ELR (cell line): ENCODE measurements around the gene TNFSF9.

ENCODE experiments used
- DNase-seq: peaks from one replicate; pipeline ENCODE4 v3.0.0-alpha.2; 2015; ENCODE audit warnings: low read depth

TNFSF9 gene, protein sequence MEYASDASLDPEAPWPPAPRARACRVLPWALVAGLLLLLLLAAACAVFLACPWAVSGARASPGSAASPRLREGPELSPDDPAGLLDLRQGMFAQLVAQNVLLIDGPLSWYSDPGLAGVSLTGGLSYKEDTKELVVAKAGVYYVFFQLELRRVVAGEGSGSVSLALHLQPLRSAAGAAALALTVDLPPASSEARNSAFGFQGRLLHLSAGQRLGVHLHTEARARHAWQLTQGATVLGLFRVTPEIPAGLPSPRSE

DNA sequence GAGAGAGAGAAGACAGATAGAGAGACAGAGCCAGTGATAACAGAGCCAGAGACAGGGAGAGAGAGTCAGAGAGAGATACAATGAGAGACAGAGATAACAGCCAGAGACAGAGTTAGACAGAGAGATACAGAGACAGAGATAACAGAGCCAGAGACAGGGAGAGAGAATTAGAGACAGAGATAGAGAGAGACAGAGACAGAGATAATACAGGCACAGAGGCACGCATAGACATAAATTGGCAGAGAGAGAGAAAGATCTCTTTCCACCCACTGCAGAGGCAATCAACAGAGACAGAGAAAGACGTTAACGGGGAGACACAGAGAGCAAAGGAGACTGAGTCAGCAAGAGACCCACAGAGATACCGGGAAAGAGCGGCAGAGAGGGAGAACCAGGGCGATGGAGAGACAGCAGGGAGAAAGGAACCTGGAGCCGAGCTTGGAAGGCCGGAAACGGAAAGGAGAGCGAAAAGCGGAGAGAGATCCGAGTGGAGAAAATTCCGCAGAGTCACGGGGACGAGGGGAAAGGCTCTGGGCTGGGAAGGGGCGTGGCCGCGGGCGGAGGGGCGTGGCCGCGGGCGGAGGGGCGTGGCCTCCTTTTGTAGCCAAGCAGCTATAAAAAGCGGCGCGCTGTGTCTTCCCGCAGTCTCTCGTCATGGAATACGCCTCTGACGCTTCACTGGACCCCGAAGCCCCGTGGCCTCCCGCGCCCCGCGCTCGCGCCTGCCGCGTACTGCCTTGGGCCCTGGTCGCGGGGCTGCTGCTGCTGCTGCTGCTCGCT is at the start of gene TNFSF9:
TNFSF9 (plus strand) TSS at position 641 of the 777 bp plus-strand sequence; CDS start at position 652, 11 bp downstream.
- DNase-seq = peak; percentile 87

DNA sequence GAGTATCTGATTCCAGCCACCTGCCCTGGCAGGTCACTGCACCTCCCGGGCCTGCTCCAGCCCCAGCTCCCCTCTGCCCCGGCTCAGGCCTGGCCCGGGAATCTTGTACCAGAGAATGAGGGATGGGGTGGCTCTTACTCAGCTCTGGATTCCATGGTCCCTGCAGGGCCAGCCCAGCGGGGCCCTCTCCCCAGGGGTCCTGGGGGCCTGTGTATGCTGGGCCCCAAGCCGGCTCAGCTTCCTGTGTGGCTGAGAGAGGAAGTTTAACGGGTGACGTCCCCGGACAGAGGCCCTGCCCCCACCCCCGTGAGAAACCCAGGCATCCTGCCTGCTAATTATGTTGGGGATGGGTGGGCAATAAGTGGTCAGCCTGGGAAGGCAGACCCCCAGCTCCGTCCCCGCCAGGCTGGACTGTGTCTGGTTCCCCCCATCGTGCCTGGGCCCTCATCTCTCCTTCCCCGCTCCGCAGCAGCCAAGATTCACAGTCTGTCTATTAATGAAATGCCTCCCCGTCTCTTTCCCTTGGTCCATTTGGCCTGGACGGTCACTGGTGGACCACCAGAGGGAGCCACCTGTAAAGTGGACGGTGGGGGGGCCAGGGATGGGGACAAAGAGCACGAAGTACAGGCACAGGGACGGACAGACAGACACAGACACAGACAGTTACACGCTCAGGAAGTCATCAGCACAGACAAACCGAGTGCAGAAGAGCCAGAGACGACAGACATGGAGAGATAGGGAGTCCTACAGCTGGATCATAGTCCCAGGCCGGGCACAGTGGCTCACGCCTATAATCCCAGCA is 49.1 kb upstream of the TNFSF9 start, which contains the start of gene DENND1C:
DENND1C (minus strand) TSS at position 247 of the 802 bp plus-strand sequence; CDS start at position 155, 92 bp downstream.
- DNase-seq = peak; percentile 45

DNA sequence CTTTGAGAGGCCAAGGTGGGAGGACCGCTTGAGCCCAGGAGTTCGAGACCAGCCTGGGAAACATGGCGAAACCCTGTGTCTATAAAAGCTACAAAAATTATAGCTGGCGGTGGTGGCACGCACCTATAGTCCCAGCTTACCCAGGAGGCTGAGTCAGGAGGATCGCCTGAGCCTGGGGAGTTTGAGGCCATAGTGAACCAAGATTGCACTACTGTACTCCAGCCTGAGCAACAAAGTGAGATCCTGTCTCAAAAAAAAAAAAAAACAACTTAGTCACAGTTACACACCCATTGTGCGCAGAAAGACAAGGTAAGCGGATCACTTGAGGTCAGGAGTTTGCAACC is 48.5 kb upstream of the TNFSF9 start:
- DNase-seq = no peak

DNA sequence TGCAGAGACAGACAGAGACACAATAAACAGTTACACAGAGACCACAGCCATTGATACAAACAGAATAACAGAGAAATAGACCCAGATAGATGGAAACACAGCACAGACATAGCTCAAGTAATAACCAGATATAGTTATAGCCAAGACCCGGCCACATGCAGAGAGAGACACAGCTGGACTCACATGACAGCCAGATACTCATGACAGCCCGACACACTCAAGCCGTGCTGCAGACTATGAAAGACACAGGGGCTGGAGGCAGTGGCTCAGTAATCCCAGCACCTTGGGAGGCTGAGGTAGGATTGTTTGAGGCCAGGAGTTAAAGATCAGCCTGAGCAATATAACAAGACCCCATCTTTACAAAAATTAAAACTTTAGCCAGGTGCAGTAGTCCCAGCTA is 47.6 kb upstream of the TNFSF9 start:
- no peak for DNase-seq

DNA sequence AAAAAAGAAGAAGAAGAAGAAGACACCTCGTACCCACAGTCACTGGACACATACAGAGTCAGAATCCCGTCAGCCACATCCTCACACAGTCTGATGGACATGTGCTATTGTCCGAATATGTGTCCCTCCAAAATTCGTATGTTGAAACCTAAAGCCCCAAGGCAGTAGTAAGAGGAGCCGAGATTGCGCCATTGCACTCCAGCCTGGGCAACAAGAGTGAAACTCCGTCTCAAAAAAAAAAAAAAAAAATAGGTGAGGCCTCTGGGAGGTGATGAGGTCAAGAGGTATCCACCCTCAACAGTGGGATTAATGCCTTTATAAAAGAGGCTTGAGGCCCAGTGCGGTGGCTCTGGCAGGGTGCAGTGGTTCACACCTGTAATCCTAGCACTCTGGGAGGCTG is 46.6 kb upstream of the TNFSF9 start:
- DNase-seq = no peak

DNA sequence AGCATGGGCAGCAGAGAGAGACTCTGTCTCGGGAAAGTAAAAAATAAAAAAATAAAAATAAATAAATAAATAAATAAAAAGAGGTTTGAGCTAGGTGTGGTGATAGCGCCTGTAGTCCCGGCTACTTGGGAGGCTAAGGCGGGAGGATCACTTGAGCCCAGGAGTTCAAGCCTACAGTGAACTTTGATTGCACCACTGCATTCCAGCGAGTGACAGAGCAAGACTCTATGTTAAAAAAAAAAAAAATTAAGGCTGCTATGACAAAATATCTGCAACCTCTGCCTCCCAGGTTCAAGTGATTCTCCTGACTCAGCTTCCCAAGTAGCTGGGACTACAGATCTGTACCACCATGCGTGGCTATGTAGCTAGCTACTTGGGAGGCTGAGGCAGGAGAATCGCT is 46.0 kb upstream of the TNFSF9 start:
- DNase-seq = no peak

DNA sequence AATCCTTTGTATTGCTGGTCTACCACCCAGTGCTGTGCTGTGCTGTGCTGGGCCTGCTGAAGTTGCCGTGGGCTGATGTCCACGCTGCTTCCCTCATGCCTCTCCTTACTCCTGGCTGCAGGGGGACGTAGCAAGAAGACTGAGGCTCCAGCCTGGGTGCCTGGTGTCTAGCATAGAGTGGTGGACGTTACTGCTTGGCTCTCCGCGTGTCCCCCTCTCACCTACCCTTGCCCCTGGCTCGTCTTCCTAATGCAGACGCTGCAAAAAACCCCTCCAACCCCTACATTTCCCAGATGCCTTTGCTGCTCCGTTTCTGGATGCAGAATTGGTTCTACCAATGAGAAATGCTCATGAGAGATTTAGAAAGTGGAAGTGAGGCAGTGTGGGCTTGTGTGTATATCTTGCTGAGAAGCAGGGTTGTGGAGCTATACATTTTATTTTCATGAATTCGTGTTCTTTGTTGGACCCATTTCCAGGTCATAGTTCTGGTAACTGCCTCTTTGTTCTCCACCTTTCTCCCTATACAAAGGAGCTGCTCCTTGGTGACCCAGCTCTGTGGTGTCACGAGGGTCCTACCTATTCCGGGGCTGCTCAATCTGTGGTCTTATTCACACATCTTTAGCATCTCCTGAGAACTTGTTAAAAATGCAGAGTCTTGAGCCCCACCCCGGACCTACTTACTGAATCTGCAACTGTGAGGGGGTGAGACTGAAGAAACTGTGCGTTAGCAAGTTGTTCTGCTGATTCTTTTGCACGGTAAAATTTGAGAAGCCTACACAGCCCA is 41.4 kb upstream of the TNFSF9 start:
- DNase-seq = no peak

DNA sequence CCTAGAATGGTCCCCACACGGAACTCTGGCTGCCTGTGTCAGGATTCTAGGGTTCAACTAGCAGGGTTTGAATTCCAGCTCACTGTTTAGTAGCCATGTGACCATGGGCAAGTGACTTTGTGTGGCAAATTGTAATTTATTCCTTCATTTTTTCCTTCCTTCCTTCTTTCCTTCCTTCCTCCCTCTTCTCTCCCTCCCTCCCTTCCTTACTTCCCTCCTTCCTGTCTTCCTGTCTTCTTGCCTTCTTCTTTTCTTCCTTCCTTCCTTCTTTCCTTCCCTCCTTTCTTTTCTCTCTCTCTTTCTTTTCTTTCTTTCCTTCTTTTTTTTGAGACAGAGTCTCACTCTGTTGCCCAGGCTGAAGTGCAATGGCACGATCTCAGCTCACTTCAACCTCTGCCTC is 40.7 kb upstream of the TNFSF9 start:
- DNase-seq = no peak

DNA sequence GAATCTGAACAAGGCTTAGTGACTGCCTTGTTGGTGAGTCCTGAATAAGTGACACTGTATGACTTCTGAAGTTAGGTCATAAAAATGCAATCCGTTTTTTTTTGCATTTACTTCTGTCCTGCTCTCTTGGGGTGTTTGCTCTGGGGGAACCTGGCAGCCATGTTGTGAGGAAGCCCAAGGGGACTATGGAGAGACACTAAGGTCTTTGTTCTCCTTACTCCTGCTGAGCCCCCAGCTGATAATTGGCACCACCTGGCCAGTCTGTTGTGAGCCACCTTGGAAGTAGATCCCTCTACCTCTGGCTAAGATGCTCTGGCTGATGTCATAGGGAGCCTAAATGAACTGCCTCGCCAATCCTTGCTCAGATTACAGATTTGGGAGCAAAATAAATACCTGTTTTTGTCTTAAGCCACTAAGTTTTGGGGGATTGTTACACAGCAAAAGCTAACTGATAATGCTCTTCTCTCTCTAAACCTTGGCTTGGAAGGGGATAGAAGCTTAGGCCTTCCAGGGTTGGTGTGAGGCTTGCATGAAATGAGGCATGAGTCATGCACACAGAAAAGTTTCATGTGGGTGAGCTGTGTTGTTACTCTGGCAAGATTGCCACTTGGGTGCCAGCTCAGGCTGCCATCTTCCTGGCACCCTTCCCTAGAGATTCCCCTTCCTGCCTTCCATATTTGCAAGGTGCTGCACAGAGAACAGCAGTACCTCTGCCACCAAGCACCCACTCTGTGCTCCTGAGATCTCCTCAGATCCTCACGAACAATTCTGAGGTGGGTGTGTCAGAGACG is 38.8 kb upstream of the TNFSF9 start:
- DNase-seq = no peak

DNA sequence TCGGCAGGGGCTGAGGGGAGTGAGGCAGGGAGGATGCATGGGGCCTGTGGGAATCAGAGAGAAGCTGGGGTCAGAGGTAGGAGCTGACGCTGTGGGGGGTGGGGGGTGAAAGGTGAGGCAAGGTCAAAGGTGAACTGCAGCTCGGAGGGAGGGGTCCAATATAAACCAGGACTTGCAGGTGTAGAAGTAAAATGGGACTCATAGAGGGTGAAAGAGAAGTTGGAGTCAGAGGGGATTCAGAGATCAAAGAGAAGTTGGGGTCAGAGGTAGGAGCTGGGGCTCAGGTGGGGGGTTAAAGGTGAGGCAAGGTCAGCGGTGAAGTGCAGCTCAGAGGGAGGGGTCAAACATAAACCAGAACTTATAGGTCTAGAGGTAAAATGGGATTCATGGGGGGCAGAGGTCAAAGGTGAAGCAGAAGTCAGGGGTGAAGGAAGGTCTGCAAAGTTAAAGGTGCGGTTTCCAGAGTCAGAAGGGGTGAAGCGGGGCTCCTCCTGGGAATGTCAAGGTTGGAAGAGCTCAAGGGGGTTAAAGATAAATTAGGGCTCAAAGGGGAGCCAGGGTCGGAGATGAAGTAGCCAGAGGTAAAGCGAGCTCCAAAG is 36.3 kb upstream of the TNFSF9 start:
- no peak for DNase-seq

DNA sequence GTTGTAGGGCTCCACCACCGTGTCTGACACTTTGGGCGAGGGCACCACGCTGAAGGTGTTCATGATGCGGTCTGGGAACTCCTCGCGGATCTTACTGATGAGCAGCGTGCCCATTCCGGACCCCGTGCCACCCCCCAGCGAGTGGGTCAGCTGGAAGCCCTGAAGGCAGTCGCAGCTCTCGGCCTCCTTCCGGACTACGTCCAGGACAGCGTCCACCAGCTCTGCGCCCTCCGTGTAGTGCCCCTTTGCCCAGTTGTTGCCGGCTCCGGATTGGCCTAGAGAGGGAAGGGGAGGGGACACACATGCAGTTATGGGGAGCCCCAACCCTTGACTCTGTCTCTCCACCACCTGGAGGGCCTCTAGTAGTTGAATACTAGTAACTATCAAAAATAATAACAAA is 34.9 kb upstream of the TNFSF9 start:
- DNase-seq = no peak

DNA sequence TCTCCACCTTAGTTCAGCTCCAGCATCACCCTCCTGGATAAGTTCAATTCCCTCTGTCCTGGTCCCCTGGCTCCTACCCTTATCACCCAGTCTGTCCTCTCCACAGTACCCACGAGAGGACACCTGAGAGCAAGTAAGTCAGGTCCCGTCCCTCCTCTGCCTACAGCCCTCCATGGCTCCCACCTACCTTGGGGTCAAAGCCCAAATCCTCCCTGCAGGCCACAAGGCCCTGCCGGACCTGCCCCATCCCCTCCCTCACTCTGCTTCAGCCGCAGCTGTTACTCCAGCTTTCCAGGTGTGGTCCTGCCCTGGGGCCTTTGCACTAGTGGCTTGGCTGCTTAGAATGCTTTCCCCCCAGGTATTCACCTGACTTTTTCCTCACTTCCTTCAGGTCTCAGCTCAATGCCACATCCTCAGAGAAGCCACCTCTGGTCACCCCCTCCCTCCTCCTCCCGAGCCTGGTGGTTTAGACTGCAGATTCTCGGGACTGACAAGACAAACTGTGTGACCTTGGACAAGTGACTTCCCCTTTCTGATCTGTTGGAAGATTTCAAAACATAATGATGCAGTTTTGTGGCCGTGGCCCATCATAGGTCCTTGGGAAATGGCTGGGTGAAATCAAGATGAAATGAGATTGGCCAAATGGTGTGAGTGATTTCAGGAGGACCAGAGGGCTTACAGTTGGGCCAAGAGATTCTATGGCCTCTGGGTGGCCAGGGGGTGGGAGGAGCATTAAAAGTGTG is 32.4 kb upstream of the TNFSF9 start:
- DNase-seq = no peak

DNA sequence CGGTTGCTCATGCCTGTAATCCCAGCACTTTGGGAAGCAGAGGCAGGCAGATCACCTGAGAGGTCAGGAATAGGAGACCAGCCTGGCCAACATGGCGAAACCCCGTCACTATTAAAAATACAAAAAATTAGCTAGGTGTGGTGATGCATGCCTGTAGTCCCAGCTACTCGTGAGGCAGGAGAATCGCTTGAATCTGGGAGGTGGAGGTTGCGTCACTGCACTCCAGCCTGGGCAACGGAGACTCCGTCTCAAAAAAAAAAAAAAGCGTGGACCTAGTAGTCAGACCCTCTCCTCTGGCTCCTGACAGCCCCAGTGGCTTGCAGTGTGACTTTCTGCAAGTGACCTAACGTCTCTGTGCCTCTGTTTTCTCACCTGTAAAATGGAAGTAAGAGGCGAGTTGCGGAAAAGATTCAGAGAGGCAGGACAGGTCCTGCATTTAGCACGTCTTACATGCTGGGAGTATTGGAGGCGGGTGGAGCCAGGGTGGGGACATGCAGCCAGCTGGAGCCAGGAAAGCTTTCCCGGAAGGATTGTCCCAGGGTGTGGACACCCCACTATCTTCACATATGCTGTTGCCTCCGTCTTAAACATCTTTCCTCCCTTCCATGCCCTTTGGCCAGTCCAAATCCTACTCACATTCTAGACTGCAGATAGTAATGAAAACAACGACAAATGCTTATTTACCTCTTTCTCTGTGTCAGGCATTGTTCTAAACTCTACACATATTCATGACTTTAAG is 31.6 kb upstream of the TNFSF9 start:
- DNase-seq = no peak

DNA sequence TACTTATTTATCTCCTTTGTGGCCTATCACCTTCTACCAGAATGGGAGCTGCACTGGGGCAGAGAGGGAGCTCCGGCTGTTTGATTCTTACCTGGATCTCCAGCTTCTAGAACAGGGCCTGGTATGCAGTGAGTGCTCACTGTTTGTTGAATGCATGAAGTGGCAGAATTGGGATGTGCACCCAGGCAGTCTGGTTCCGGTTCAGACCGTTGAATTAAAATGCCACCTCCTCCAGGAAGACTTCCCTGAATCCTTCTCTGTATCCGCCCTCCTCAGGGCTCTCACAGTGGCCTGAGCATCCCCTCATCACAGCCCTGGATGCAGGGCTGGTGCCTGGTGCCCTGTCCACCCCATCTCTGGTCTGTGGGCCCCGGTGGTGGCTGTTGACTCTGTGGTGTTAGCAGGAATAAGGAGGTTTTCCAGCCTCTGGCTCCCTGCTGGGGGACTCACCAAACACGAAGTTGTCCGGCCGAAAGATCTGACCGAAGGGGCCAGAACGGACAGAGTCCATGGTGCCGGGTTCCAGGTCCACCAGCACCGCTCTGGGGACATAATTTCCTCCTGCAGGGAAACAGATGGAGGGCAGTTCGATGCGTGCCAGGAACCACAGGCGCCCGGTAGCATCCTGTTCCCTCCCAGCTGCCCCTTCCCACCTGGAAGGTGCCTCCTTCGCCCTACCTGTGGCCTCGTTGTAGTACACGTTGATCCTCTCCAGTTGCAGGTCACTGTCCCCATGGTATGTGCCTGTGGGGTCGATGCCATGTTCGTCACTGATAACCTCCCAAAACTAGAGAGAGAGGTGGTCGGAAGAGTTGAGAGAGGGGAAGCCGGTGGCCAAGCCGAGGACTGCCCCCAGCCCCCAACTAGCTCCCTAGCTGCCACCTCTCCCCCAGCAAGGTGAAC is 29.7 kb upstream of the TNFSF9 start:
- no peak for DNase-seq

DNA sequence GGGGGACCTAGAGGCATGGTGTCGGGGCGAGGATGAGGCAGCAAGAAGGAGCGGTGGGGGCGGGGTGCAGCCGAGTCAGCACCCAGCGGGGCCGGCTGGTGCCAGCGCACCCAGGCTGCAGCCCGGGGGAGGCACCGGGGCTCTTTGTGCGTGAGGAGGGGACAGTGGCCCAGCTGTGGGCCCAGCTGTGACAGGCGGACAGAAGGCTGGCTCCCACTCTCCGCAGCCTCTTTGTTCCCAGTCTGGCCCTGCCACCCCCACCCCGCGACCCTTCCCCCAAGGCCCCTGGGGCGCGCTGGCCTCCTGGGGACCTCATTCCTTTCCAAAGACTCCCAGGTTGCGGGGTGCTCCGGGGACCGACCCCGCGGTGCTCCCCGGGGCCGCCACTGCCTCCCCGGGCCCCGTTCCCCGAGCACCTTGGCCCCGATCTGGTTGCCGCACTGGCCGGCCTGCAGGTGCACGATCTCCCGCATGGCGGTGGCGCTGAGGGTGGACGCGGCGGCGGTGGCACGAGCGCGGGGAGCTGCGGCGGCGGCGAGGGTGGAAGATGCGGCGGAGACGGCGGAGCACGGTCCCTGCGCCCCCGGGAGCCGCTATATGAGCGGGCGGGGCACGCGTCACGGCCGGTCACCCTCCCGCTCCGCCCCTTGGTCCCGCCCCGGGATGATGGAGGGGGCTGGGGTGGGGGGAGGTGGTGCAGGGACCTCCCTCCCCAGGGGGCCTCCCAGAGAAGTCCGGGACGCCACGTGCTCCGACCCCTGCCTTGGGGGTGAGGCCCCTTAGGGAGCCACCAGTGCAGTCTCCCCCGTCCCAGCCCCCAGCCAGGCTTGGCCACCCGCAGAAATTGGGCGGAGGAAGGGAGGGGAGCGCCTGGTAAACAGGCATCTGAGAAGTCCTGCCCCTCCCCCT is 28.8 kb upstream of the TNFSF9 start, which contains the start of gene TUBB4A:
TUBB4A (minus strand) TSS at position 570 of the 909 bp plus-strand sequence; CDS start at position 473, 97 bp downstream.
- no peak for DNase-seq

DNA sequence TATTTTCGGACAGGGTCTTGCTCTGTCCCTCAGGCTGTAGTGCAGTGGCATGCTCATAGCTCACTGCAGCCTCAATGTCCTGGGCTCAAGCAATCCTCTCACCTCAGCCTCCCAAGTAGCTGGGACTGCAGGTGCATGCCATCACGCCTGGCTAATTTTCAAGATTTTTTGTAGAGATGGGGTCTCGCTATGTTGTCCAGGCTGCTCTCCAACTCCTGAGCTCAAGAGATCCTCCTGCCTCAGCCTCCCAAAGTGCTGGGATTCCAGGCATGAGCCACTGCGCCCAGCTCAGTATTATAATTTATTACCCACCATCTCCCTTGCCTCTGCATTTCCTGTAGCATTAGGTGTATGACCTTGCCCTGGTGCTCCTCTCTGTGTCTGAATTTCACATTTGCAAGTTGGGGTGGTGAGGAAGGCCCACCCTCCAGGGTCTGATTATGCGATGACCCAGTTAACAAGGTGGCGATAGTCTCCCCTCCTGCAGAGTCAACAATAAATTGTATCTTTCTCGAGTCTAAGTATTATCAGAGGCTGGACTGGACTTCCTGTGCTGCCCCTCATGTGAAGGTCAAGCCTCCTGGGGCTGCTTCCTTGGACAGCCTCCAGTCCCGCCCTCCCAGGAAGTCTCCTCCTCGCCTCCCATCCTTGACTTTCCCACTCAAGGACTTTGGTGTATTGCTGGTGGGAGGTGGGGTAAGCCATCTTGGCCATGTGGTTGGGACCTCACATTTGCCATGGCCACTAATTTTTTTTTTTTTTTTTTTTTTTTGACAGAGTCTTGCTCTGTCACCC is 27.2 kb upstream of the TNFSF9 start:
- DNase-seq = no peak
